ENCODE data around the gene CIAO1. TPM values are rescaled to one million over a fixed set of nuclear protein-coding genes. Genes with fewer than 3 reads are reported as not detected.

The CIAO1 gene
- total RNA-seq (85.4 and 91.2 TPM in 2 replicates), polyA plus RNA-seq (74.8 and 86.9 TPM in 2 replicates), polyA minus RNA-seq (76.3 and 109 TPM in 2 replicates)
- total RNA-seq (2013), result 65.9 TPM

DNA sequence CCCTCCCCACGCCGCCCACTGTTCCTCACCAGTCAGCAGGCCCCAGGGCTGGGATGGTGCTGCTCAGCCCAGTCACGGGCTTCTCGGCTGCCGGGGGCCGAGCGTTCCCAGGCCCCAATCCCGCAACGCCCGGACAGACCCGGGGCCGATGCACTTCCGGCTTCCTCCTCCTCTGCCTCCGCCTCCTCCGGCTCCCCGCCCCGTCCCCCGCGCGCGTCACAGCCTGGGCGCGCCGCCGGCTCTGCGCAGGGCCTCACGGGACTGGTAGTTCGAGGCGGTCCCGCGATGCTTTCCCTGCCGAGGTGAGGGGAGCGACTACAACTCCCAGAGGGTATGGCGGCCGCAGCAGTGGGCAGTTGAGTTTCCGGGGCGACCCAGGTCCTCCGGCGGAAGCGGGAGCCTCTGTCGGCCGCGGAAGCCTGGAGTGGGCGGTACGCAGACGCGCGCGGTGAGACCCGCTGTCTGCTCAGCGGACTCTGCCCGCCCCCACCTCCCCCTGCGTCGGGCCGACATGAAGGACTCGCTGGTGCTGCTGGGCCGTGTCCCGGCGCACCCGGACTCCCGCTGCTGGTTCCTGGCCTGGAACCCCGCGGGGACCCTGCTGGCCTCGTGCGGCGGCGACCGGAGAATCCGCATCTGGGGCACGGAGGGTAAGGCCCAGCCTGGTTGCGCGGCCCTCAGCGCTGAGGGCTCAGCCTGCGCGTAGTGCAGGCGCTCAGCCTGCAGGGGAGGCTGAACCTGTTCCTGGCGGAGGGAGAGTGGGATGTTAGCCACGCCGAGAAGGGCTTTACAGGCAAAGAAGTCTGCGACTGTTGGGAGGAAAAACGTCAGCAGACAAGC, at the start of gene CIAO1, which contains the start of gene TMEM127:
Gene CIAO1 (plus strand): TSS at position 386 of the 840 bp plus-strand sequence. CDS start 126 bp downstream, at position 512.
Gene TMEM127 (minus strand): TSS at position 158 of the 840 bp plus-strand sequence. CDS start 616 bp downstream, outside the sequence.
- Histone ChIP-seq H3K9me3 (ENCODE audit: control extremely low read depth in 1 of 3, control insufficient read depth in 2 of 3, insufficient read depth in 1 of 3, low read length in 2 of 3) (no peaks in the 10 kb centered on the region), H3K27ac (ENCODE audit: low read length in 2 of 2) (peak within 1 kb of the TSS; percentile 82 to 85), H3K79me2 (ENCODE audit: control insufficient read depth, insufficient read depth, low read length) (peaks cover 67% of the 10 kb centered on the region), H3K36me3 (replicated peaks in 1 of 2; ENCODE audit: control extremely low read depth in 1 of 2, control insufficient read depth in 1 of 2, extremely low read depth in 1 of 2, insufficient read depth in 2 of 2, low read length in 1 of 2) (peaks cover 9 to 36% of the 10 kb centered on the region in 2 experiments), H3K4me3 (ENCODE audit: control extremely low read depth in 1 of 5, extremely low read depth in 1 of 5, insufficient read depth in 1 of 5, low read depth in 2 of 5, low read length in 4 of 5) (peak within 1 kb of the TSS; percentile 93 to 97 (median 95)), H3K27me3 (replicated peaks in 1 of 4; ENCODE audit: control extremely low read depth in 1 of 4, control insufficient read depth in 3 of 4, insufficient read depth in 4 of 4, low read length in 3 of 4) (no peaks in the 10 kb centered on the region), H4K20me1 (ENCODE audit: control insufficient read depth, insufficient read depth, low read length, poor library complexity, severe bottlenecking) (peaks cover 38% of the 10 kb centered on the region), H3K4me1 (ENCODE audit: control insufficient read depth in 2 of 2, insufficient read depth in 2 of 2, low read length in 2 of 2) (peaks cover 23 to 34% of the 10 kb centered on the region in 2 donors), H3K4me2 (replicated peaks; ENCODE audit: low read depth, low read length, poor library complexity, severe bottlenecking) (peak within 1 kb of the TSS; percentile 92), H3K9ac (ENCODE audit: low read length) (peak within 1 kb of the TSS; percentile 74), H2AFZ (ENCODE audit: insufficient read depth, low read depth, low read length, poor library complexity, severe bottlenecking) (peak within 1 kb of the TSS; percentile 88)
- H3K27me3 Mint-ChIP-seq, result no peaks in the 10 kb centered on the region
- no peaks in the 10 kb centered on the region for H3K9me3 Mint-ChIP-seq (ENCODE audit: insufficient read depth)
- intact Hi-C loops (cut with micrococcal nuclease), result loop anchor here (1.0 to 5.0 kb wide), 8 partner anchors 23 to 274 kb away; partner anchors contain the start of genes ANKRD36C, ARID5A, ITPRIPL1 and NCAPH
- WGBS (ENCODE audit: insufficient coverage), result under 1% methylated on average over 81 of the region's 81 CpGs
- peak within 1 kb of the TSS; percentile 94 for H3K27ac Mint-ChIP-seq
- ChIA-PET CTCF (interaction anchor here (0.6 to 3.1 kb wide), 16 partner anchors 10 to 604 kb away, joined by 3 to 19 read pairs (median 4); partner anchors contain the start of genes ASTL and STARD7), POLR2A (interaction anchor here (0.7 to 1.6 kb wide), 3 partner anchors 32 to 78 kb away, joined by 3 to 9 read pairs (median 3); partner anchors contain the start of gene STARD7)
- TF ChIP-seq EZH2 (IDR thresholded peaks at IDR 0.05; ENCODE audit: borderline replicate concordance, insufficient read depth, low read depth, low read length, poor library complexity, severe bottlenecking), result no peak
- TF ChIP-seq, protein P1, sequence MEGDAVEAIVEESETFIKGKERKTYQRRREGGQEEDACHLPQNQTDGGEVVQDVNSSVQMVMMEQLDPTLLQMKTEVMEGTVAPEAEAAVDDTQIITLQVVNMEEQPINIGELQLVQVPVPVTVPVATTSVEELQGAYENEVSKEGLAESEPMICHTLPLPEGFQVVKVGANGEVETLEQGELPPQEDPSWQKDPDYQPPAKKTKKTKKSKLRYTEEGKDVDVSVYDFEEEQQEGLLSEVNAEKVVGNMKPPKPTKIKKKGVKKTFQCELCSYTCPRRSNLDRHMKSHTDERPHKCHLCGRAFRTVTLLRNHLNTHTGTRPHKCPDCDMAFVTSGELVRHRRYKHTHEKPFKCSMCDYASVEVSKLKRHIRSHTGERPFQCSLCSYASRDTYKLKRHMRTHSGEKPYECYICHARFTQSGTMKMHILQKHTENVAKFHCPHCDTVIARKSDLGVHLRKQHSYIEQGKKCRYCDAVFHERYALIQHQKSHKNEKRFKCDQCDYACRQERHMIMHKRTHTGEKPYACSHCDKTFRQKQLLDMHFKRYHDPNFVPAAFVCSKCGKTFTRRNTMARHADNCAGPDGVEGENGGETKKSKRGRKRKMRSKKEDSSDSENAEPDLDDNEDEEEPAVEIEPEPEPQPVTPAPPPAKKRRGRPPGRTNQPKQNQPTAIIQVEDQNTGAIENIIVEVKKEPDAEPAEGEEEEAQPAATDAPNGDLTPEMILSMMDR (IDR thresholded peaks at IDR 0.05), result peak; percentile 22
- peaks cover 45% of the 10 kb centered on the region for H3K4me1 Mint-ChIP-seq
- peak; percentile 93 for ATAC-seq (ENCODE audit: low read depth)
- peak within 1 kb of the TSS; percentile 99 for H3K4me3 Mint-ChIP-seq
- DNase-seq, result peak; percentile 97
